ENCODE data around the gene FARS2.

DNA sequence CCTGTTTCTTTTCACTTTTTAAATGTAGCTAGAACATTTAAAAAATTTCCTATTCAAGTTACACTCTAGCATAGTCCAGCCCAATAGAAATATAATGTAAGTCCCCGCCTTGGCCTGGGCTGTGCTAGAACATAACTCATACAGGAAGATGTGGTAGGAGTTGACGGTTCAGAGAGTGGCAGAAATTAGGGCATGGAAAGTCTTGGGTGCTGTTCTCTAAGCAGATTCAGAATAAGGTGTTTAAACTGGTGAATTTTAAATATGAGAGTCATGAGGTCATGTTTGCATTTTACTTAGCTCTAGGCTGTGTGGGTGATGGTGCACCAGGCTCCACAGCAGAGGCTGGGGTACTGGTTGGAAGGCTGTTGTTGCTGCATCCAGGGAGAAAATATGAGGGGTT lies 256.5 kb downstream of the FARS2 start:
- TF ChIP-seq, protein P1, sequence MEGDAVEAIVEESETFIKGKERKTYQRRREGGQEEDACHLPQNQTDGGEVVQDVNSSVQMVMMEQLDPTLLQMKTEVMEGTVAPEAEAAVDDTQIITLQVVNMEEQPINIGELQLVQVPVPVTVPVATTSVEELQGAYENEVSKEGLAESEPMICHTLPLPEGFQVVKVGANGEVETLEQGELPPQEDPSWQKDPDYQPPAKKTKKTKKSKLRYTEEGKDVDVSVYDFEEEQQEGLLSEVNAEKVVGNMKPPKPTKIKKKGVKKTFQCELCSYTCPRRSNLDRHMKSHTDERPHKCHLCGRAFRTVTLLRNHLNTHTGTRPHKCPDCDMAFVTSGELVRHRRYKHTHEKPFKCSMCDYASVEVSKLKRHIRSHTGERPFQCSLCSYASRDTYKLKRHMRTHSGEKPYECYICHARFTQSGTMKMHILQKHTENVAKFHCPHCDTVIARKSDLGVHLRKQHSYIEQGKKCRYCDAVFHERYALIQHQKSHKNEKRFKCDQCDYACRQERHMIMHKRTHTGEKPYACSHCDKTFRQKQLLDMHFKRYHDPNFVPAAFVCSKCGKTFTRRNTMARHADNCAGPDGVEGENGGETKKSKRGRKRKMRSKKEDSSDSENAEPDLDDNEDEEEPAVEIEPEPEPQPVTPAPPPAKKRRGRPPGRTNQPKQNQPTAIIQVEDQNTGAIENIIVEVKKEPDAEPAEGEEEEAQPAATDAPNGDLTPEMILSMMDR (IDR thresholded peaks at IDR 0.05): no peak
- TF ChIP-seq EP300 (IDR thresholded peaks at IDR 0.05; ENCODE audit: borderline replicate concordance in 1 of 2, low read depth in 1 of 2, low read length in 1 of 2): no peak
- TF ChIP-seq GABPA (IDR thresholded peaks at IDR 0.05; ENCODE audit: low read depth): no peak
- TF ChIP-seq POLR2AphosphoS5 (IDR thresholded peaks at IDR 0.05; ENCODE audit: low read depth, low read length): no peak
- TF ChIP-seq RFX5 (IDR thresholded peaks at IDR 0.05; ENCODE audit: low read length): no peak
- TF ChIP-seq, protein P2, sequence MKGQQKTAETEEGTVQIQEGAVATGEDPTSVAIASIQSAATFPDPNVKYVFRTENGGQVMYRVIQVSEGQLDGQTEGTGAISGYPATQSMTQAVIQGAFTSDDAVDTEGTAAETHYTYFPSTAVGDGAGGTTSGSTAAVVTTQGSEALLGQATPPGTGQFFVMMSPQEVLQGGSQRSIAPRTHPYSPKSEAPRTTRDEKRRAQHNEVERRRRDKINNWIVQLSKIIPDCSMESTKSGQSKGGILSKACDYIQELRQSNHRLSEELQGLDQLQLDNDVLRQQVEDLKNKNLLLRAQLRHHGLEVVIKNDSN (IDR thresholded peaks at IDR 0.05; ENCODE audit: borderline replicate concordance, low read depth): no peak
- TF ChIP-seq CHD2 (IDR thresholded peaks at IDR 0.05; ENCODE audit: low read length, partially characterized antibody): no peak
- TF ChIP-seq FOXM1 (IDR thresholded peaks at IDR 0.05; ENCODE audit: low read depth): no peak
- TF ChIP-seq, protein P3, sequence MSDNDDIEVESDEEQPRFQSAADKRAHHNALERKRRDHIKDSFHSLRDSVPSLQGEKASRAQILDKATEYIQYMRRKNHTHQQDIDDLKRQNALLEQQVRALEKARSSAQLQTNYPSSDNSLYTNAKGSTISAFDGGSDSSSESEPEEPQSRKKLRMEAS (IDR thresholded peaks at IDR 0.05; ENCODE audit: low read depth): no peak
- TF ChIP-seq FOSL2 (IDR thresholded peaks at IDR 0.05; ENCODE audit: borderline replicate concordance, low read depth): no peak
